Activated CD8-positive, alpha-beta memory T cell treated with anti-CD3 and anti-CD28 coated beads for 4 hours (primary cell): Measurements from ENCODE around the gene KCTD5.
"Not testable (repeated sequence)": the region's sequence is repeated elsewhere in the genome, so short reads cannot be mapped to it uniquely, and the experiment has no call there.

Experiments
- DNase-seq, 2 donors: peaks; one replicate each; pipeline ENCODE4 v3.0.0-alpha.2; 2020; ENCODE audit warnings: low read depth in 2 of 2

The KCTD5 gene

DNA sequence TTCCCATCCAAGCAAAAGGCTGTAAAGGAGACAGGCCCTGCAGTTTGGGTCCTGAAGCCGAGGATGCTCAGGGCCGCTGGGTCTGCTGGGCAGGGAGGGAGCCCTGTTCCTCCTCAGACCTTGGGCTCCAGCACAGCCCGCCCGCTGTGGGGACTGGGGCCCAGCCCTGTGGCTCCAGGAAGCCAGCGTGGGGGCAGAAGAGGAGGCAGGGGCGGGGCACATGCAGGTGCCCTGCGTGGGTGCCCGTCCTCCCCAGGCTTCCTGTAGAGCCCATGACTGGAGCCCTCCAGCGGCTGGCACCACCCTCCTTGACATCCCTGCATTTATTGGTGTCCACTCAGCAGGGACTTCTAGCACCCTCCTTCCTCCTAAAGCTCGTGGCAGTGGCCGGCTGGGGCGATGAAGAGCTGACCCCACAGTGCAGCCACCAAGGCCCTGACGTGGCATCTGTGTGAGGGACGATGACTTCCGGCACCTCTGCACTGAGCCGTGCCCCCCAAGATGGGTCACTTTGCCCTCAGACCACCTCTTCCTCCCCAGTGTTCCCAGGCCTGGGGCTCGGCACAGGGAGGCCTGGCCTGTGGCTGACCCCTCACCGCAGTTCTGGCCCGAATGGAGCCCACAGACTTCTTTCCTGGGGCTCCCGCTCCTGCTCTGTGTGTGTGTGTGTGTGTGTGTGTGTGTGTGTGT is 27.8 kb downstream of the KCTD5 start:
- DNase-seq, result no peak

DNA sequence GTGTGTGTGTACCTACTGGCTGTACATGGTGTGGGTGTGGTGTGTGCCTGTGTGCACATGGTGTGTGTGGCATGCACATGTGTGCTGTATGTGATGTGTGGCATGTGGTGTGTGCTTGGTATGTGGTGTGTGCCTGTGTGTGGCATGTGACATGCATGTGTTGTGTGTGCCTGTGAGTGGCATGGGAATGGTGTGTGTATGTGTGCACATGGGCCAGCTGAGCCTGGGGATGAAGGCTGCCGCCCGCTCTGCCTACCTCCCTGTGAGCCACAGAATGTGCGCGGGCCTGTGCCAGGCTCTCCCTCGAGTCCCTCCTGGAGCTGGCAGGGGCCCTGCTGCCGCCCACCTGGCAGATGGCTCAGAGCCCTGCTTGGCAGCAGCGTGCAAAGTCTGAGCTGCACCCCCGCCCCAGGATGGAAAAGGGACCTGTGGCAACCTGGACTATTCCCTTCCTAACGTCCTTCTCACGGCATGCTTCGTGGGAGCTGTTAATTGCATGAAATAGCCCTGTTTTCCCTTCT is 28.4 kb downstream of the KCTD5 start:
- DNase-seq, result no peak

DNA sequence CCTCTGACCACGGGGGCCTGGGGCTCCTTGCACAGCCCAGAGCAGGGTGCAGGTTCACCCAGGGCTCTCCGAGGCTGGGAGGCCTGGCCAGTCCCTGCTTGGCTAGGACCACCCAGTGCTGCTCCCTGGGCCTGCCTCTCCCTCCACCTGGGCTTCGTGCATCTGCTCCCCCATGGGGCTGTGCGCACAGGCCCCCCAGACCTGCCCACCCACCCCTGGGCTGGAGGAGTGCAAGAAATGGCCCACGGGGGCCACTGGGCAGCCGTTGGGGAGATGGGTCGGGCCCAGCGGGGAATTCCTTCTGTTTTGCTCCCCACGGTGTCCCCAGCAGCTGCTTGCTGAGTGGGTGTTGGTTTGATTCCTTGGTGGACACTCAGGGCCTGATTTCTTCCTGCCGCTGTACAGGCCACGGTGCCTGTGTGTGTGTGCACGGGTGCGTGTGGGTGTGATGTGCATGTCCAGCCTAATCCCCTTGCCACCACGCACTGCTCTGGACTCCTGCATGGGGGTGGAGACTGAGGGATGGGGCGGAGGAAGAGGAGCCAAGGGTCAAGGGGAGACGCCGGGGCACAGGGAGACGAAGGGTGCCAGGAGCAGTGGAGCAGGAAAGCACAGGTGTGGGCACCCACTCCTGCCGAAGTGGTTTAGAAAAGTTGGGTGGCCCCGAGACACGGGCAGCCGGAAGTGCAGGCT is 29.2 kb downstream of the KCTD5 start:
- DNase-seq, result no peak

DNA sequence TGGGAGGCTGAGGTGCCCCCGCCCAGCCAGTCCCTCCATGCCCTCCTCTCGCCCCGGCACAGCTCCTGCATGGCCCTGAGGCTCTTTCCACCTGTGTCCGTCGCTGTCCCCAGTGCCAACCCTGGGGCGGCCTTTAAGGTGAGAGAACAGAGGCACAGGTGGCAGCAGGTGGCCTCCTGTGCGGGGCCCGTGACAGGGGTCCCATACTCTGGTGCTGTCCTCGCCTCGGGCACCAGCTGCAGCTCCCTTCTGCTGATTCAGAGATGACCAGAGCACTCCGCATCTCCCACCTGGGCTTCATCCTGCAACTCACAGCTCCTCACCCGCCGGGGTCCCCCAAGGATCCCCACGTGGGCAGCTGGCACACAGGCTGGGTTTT is 29.7 kb downstream of the KCTD5 start:
- DNase-seq, result no peak

DNA sequence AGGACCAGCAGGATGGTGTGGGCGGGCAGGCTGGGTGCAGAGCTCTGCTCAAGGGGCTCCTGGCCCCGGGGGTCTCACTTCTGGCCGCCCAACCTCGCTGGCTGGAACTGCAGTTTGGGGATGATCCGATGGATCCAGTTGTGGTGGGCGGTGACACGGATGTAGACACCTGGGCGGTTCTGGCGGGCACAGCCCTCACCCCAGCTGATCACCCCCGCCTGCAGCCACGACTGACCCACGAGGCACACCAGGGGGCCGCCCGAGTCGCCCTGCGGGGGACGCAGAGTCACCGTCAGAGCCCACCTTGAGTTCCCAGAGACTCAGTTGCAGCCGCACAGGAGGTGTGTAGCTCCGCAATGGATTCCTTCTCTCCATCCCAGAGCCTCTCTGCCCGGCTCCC is 30.2 kb downstream of the KCTD5 start:
- DNase-seq, result no peak

DNA sequence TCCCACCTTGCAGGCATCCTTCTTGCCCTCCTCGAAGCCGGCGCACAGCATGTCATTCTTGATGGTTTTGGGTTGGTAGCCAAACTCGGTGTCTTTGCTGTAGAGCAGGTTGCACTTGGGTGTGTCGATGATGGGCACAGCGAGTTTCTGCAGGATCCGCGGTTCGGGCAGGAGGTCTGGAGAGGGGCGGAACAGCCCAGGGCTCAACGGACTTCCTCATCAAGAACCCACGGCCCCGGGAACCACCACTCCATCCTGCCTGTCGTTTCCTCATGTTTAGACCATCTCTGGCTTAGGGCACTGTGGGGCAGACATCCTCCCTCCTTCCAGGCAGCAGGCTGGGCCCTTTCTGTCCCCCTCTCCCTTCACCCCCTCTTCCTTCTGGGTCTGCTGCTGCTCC is 31.2 kb downstream of the KCTD5 start:
- DNase-seq, result no peak

DNA sequence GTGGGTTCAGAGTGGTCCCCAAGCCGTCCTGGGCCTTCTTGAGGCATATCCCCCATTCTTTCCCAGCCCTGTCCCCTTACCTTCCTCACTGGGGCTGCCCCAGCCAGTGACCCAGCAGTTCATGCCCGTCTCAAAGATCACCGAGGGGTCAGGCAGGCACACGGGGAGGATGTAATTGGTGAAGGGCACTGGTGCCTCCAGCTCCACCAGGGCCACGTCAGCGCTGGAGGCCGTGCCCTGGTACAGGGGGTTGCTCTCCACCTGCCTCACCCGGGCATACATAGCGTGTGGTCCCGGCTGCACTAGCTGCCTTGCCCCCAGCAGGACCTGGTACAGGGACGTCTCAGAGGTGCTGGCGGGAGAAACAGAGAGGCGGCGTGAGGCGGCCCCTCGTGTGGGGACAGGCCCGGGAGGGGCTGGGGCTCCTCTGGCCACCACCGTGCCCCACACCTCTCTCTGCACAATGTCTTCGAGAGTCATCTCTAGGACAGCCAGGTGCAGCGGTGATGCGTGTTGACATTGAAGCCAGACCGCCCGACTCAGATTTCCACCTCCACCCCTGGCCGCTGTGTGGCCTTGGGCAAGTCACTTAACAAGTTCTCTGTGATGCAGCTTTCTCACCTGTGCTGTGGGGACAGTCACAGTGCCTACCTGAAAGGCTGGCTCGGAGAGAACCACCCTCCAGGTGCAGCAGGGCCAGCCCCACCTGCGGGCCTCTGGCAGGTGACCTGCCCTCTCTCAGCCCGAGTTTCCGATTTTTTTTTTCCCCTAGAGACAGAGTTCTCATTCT is 31.9 kb downstream of the KCTD5 start:
- DNase-seq, result no peak

DNA sequence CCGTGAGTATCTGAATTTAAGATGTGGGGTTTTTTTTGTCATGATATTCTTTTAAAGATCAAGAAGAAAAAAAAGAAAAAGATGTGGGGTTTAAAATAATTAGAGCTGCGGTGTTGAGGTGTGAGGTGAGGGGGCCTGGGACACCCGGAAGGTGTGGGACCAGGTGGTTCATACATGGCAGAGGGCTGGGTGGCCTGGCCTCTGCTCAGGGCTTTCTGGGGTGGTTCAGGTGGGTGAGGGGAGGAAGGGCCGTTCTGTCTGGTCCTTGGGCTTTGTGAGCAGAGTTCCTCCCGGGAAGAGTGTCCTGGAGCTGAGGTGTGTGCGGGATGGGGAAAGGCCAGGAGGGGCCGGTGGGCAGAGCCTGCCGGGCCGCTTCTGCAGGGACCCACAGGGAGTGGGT is 32.7 kb downstream of the KCTD5 start:
- no peak for DNase-seq

DNA sequence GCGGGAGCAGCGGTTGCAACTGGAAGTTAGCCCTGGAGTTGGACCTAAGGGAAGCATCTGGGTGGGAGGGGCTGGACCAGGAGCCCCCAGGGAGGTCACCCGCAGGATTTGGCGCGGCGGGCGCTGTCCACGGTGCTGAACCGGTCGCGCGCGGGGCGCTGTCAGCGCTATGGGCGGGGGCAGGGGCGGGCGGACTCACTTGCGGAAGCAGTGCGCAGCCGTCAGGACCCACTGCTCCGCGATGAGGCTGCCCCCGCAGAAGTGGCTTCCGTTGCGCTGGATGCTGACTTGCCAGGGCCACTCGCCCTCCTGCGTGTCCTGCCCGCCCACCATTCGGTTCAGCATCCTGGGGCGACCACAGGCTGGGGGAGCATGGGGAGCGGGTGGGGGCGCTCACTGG is 33.2 kb downstream of the KCTD5 start:
- peak; percentile 70 to 71 for DNase-seq

DNA sequence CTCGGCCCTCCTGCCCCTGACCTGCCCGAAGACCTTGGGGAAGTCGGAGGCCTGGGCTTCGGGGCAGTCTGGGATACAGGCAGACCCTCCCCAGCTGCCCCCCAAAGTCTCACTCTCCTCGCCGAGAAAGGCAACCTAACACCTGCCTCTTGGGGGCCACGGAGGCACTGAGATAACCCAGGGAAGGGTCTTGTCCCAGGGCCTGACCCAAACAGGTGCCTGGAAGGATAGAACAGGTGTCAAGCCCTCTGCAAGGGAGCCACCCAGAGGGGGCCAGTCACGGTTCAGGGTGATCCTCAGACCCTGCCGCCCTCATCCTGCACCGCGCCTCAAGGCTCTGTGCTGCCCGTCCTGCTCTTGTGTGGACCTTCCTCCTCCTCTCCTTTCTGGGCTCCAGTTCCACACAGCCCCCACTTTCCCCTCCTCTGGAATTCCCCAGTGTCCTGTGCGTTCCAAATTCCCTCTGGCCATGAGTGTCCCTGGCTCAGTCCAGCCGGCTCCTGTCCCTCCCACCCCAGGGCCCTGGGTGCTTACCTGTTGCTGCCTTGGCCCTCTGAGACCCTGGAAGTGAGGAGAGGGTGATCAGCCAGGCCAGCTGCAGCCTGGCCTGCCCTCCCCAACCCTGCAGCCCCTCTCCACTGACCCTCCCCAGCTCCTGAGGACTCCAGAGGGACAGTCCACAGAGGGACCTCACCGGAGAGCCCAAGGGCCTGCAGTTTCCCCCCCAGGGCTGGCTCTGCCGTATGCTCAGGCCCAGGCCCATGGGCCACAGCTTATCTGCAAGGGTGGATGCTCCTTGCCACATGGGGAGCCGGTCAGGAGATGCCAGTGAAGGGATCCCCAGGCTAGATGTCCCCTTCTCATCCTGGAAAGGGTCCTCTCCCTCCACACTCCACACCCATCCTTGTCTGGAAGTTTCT is 33.9 kb downstream of the KCTD5 start:
- DNase-seq, result no peak

DNA sequence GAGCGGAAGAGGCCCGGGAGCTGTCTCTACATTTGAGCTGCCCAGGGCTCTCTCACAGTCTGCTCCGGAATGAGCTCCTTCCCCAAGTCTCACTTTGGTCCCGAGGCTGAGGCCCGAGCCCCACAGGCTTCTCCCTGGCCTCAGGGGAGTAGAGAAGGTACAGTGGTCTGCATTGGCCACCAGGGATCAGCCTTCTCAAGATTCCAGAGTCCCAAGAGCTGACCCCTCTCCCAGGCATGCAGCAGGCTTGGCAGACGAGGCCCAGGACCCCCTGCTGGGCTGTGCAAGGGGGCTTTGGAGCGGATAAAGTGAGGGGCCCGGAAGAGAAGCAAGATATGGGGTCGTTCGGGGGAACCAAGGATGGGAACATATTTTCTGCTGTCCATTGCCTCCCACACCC is 34.6 kb downstream of the KCTD5 start:
- no peak for DNase-seq

DNA sequence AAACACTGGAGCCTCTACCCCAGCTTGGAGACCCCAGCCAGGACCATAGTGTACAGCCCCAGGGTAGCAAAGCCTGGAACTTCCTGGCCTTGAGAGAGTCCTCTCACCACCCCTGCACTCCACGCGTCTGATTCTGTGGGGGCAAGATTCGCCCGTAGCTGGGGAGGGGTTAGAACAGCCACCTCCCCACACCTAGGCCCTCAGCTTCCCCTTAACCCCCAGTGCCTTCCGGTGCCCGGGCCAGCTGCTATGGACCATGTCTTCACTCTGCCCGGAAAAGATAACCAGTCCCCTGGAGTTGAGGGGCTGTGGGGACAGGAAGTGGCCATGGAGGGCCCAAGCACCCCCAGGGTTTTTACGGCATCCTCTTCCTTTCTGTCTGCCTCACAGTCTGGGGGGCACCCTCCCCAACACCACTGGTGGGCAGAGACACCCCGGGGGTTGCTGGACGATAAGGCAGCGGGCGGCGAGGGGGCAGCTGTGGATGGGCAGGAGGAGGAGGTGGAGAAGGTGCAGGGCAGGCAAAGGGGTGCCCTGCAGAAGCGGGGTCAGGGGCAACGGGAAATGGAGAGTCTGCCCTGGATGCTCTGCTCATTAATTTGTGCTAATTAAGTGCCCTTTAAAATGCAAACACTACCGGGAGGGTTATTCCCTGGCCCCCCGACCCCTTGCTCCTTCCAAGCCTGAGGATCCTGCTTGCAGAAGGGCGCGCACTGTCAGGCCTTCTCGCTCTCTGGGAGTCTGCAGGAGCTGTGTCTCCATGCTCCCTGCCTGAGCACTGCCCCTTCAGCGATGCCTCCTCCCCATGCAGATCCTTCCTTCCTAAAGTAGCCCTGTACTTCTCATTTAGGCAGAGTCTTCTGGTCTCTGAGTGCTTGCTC is 35.3 kb downstream of the KCTD5 start:
- no peak for DNase-seq

DNA sequence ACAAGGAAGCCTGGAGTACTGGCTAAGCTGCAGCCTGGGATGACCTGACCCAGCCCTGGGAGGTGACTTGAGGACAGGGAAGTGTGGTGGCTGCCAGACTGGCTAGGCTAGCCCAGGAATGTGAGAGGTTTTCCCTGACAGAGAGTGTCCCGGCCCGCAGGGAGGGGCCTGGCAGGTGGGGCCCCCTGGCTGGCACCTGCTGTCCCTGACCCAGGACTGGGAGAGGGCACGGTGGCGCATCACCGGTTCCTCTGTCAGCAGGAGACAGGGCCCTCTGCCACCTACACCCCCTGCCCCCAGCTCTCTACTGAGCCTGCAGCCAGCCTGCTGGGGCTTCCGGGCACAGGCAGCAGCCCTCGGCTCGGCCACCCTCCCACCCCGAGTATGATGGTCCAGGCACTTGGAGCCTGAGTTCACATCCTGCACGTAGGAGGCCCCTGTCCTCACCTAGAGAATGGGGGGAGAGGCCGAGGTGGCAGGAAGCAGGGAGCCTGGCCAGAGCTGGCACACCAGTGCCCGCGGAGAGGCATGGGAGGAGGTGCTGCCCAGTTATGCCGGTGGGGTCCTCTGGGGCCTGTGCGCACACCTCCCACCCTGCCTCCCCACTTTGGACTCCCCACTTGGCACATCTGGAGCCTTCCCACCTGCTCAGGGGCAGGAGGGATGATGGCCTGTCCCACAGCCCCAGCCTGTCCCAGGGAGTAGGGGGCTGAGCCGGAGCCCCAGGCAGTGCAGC is 37.2 kb downstream of the KCTD5 start:
- DNase-seq, result no peak

DNA sequence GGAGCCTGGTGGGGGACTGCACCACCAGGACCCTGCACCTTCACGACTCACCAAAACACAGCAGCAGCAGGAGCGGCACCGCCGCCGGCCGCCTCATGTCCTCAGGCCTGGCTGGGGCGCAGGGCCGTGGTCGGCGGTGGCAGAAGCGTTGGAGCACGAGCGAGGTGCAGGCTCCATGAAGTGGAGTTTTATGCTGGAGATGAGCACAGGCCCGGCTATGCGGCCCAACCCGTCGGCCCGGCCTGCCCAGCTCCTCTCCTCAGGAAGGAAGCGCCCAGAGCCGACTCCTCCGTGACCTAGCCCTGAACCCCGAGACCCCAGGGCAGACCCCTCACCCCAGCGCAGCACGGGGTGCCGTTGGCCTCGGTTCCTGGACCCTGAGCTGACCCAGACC is 37.7 kb downstream of the KCTD5 start, which contains the start of gene PRSS27:
PRSS27 (minus strand) TSS at position 161 of the 394 bp plus-strand sequence; CDS start at position 97, 64 bp downstream.
- no peak for DNase-seq

DNA sequence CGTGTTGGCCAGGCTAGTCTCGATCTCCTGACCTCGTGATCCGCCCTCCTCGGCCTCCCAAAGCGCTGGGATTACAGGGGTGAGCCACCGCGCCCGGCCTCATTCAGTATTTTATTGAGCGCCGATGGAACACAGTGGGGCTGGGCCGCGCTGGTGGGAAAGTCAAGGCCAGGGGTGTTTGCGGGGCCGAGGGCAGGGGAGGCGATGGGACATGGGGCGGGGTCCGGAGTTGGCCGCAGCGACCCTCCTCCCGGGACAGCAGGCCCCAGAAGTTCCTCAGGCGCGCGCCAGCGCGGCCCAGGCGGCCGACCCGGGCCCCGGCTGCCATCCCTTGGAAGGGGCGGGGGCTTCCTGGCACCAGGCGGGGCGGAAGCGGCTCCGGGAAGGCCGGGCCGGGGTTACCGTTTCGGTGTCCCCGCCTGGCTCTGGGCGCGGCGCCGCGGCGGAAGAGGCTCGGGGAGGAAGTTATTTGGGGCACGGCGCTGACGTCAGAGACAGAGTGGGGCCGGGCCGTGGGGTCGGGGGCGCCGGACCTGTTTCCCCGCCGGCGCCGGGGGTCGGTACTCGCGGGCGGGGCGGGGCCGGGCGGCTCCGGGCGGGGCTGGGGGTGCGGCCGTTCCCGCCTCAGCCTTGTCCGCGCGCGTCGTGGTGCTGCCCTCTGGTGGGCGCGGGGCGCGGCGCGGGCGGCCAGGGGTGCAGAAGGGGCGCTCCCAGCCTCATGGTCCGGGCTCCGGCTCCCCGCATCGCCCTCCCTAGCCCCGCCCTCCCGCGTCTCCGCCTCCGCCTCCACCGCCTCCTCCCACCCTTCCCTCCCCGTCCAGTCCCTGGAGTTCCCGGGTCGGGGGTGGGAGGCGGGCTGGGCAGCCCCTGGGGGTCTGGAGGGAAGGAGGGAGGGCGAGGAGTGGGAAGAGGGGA is 38.7 kb downstream of the KCTD5 start:
- DNase-seq, result peak; percentile 58 to 65

DNA sequence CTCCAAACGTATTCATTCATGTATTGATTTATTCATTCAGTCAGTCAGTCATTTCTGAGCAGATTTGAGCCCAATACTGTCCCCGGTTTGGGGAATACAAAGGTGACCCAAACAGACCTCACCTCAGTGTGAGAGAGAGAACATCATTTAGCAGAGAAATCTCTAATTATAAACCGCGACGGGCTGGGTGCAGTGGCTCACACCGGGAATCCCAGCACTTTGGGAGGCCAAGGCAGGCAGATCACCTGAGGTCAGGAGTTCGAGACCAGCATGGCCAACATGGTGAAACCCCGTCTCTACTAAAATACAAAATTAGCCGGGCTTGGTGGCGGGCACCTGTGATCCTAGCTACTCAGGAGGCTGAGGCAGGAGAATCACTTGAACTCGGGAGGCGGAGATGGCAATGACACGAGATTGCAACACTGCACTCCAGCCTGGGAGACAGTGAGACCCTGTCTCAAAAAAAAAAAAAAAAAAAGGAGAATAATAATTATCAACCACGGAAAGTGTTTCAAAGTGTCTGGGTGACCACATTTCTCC is 39.4 kb downstream of the KCTD5 start:
- DNase-seq, result not testable (repeated sequence)

DNA sequence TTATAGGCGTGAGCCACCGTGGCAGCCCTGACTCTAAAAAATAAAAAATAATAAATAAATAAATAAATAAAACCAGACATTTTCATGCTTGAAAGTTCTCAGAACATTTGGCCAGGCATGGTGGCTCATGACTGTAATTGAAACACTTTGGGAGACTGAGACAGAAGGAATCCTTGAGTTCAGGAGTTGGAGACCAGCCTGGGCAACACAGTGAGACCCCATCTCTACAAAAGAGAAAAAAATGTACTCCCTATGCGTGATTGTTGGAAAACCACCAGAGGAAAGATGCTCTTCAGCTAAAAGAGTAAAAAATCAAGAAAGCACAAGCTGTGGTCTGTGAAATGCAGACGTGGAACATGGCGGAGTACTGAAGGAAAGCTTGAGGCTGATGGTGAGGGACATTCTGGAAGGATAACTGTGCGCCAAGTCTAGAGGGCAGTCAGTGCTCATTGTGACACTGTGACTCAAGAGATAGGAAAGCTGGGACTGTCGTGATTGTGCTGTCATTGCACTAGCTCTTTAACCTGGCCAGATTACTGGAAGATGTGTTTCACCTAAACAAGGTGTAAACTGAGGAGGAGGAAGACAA is 41.9 kb downstream of the KCTD5 start:
- no peak for DNase-seq

DNA sequence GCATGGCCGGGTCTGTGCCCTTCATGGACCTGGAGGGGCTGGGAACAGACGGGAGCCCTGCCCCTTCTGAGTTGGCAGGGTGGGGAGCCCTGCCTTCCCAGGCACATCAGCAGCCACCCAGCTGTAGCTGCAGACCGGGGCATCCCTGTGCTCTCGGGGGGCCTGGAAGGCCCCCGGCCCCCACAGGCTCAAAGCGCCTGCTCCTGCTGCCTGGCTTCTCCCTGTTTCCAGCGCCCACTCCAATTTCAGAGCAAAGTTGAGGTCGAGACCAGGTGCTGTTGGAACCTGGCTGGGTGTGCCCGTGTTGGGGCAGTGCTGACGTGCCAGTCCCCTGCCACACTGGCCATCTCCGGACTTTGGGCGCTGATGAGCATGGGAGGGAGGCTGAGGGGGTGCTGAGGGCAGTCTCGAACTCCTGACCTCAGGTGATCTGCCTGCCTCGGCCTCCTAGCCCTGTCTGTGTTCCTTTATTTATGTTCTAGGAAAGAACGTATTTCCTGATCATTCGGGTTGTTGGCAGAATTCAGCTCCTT is 42.6 kb downstream of the KCTD5 start:
- no peak for DNase-seq
